Measurements from ENCODE around the gene THEMIS.

DNA sequence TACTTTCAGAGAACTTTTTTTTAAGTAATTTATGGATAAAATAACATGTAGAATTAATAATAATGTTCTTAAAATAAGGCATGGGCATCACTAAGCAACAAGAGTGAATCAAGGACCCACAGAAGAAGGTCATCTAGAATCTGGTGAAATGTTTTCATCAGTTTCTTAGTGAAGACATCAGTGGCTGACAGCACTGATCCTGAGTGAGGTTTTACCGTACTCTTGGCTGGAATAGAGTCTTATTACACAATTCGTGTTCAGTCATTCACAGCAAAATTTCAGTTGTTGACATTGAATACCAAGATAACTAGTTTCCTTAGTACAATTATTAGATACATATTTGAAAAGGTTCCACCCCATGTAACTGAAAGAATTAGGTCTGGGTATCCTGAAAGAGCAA is 183.5 kb downstream of the THEMIS start:
- TF ChIP-seq ZNF274 (IDR thresholded peaks at IDR 0.05; ENCODE audit: low read depth, low read length) (no peak), YY1 (IDR thresholded peaks at IDR 0.05; ENCODE audit: insufficient read depth, insufficient read length) (no peak), SUZ12 (IDR thresholded peaks at IDR 0.05; ENCODE audit: extremely low read depth, insufficient read depth, insufficient read length) (no peak)
